NCI-H1694 (cell line): ENCODE results near the gene RALBP1.
A peak's percentile ranks its signal among the peaks of the same experiment; 100 is the strongest.
"Not testable (repeated sequence)": the region's sequence is repeated elsewhere in the genome, so short reads cannot be mapped to it uniquely, and the experiment has no call there.

Experiments used
- DNase-seq: peaks from one replicate; lab custom pipeline; 2025; lab: John Stamatoyannopoulos, UW

RALBP1 gene

DNA sequence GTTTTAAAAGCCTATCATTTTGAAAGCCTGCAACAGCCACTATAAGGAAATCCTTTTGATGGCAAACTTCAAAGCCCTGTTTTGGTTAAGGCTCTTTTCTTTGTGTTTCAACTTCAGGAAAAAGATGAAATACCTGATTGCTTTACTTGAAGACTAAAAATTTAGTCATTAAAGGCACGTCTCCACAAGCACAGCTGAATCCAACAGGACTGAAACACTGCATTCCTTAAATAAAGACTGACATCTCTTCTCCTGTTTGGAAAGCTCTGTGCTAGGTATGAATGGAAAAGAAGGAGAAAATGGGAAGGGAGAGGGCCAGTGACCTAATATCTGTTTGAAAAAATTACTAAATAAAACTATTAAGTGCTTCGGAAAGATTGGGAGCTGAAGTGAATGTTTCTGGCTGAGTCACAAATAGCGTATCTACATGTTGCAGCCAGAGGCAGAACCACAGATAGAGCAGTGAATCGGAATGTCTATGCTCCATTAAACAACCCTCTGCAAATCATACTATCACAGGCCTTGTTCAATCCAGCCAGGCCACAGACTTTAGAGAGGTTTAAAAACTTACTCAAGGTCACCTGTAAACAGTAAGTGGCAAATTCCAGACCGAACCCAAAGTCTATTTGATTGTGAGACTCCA is 21.1 kb upstream of the RALBP1 start:
- no peak for DNase-seq

DNA sequence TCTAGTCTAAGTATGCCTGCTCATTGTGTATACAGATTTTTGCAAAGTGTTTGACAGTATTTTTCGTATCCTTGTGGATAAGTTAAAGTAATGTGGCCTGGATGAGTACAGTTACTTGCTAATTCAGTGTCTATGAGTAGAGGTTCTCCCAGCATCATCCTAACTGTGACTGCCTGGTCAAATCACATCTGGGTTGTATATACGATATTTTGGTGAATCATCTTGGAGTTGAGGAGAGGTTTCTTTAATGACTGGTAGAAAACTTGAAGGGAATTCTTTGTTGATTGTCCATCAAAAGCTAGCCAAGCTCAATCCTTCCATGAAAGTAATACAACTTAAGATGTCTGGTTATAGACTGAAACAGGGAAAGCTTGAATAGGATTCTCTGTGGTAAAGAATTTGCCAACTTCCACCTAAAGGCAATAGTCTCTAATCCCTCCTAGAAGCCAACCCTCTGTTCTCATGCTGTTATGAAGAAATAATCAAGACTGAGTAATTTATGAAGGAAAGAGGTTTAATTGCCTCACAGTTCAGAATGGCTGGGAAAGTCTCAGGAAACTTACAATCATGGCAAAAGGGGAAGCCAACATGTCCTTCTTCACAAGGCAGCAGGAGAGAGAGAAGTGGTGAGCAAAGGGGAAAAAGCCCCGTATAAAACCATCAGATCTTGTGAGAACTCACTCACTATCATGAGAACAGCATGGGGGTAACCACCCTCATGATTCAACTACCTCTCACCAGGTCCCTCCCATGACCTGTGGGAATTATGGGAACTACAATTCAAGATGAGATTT is 19.4 kb upstream of the RALBP1 start:
- DNase-seq = no peak

DNA sequence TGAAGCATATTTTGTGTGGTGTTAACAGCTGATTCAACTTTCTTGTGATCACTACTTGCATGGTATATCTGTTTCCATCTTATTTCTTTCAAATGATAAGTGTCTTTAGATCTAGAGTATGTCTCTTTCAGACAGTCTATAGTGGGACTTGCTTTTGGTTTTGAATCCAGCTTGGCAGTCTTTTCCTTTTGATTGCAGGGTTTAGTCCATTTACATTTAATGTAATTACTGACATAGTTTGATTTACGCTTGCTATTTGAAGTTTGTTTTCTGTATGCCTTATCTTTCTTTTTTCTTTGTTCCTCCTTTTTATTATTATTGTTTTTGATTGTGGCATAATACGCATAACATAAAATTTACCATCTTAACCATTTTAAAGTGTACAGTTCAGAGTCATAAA is 9.2 kb upstream of the RALBP1 start:
- DNase-seq = no peak

DNA sequence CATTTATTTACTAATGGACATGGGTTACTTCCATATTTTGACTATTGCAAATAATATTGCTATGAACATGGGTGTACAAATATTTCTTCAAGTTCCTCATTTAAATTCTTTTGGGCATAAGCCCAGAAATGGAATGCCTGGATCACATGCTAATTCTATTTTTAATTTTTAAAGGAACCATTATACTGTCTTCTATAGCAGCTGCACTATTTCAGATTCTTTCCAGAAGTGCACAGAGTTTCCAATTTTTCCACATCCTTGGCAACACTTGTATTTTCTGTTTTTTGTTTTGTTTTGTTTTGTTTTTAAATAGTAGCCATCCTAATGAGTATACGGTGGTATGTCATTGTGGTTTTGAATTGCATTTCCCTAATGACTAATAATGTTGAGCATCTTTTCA is 8.5 kb upstream of the RALBP1 start:
- DNase-seq = no peak

DNA sequence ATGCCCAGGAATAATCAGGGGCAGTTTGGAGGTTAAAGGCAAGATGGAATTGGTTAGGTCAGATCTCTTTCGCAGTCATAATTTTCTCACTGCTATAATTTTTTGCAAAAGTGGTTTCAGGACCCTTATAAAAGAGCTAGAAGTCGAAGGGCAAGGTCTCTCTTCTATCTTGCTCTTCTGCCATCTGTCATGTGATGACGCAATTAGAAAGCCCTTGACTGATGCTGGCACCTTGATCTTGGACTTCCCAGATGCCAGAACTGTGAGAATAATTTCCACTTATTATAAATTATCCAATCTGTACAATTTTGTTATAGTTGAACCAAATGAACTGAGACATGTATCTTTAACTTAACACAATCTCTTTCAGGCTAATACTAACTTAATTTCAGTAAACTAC is 6.3 kb upstream of the RALBP1 start:
- no peak for DNase-seq

DNA sequence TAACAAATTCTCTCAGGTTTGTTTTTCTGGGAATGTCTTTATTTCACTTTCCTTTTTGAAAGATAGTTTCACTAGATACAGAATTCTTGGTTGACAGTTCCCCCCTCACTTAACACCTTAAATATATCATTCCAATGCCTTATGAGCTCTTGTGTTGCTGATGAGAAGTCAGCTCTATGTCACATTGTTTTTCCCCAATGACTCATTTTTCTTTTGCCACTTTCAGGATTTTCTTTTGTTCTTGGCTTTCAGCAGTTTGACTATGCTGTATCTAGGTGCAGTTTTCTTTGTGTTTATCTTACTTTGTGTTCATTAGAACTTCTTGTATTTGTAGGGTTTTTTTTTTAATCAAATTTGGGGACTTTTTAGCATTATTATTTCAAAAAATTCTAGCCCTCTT is 5.6 kb upstream of the RALBP1 start:
- no peak for DNase-seq

DNA sequence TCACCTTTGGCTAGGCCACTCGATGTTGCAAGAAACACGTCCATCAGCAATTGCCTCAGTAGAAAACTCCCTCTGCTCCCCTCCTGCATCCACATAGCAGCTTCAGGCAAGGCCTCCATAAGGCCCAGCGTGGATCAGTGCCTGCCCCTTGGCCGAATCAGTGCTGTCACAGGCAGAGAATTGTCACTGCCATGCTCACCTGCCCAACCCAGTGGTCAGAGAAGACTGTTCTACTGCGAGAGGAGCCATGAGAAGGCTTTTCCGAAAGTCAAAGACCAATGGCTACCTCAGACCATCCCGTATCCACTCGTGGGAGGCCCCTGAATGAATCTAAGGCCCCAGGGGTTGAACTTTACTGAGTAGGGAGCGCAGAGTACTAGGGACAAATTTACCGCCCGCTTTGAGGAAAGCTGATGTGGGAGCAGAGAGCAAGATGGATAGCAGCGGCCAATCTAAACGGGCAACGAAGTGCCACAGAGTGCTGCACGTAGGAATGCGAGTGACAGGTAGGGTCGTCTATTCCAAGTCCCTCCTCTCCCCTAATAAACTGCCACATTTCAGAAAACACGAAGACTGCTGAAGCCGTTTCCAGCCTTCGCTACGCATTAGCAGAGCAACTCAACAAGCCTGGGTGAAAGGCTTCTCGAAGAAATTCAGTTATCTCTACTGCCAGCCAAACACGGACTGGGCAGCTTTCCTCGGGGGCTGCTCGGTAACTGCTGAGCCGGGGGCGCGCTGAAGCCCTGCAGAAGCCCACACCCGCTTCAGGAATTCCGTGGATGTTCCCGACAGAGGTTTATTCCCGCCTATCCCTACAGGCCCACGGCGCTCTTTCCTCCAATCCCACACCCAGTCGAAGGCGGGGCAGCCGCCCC is 968 bp upstream of the RALBP1 start:
- peak; percentile 27 for DNase-seq

DNA sequence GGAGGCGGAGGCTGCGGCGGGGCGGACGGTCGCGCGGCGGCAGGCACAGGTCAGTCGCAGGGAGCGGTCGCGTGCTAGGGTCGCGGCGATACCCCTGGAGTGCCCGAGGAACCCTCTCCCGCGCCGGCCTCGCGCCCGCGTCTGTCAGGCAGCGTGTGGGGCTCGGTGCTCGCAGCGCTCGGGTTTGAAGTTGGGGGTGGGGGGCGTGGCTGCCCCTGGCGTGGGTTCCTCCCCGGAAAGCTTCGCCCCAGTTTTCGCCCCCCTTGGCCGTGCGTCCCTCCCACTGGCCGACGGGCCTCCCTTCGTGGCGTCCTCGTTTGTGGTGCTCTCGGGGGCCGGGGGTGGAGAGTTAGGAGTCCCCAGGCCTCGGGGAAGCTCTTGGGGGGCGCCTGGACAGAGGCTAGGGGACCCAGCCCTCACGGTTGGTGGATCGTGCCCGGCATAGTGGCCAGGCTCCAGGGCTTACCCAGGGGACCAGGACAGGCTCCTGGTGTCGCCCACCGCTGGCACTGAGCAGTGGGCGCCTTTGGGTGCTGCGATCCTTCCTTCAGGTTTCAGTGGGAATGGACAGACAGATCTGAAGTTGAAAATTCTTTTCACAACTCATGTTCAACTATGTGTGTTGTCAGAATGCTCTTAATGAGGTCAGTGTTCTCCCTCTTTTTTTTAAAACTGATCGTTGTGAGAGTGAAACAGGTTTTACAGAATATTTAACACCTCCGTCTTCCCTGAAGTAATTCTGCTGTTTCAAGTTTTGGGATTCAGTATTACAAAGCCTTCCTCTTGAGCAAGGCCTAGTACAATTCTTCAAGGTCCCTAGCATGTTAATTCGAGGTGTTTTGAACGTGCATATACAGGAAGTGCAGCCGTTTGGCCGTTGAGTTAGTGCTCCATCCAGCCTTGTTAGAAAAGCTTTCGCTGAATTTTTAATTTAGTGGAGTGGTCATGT is 604 bp downstream of the RALBP1 start:
- DNase-seq = no peak

DNA sequence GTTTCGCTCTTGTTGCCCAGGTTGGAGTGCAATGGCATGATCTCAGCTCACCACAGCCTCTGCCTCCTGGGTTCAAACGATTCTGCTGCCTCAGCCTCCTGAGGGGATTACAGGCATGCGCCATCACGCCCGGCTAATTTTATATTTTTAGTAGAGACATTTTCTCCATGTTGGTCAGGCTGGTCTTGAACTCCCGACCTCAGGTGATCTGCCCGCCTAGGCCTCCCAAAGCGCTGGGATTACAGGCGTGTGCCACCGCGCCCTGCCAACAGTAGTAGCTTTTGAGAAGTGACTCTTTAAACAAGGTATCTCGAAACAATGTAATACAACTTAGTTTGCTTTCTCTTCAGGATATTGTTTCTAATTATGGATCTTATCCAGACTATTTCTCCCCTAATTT is 1.6 kb downstream of the RALBP1 start:
- not testable (repeated sequence) for DNase-seq

DNA sequence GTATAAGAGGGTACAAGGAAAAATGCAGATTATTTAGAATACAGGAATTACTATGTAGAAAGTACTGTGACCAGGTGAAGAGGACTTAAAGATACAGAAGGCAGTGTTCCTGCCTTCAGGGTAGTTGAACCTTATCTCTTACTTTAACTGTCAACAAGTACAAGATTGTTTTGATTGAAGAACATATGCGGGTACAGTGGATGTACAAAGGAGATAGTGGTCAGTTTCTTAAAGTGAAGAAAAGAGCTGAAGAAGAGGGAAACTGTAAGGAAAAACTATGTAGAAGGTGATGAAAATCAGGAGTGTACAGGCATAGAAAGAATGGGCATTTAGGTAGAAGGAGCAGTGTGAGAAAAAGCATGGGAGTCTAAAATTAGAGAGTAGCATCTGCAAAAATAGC is 2.2 kb downstream of the RALBP1 start:
- no peak for DNase-seq

DNA sequence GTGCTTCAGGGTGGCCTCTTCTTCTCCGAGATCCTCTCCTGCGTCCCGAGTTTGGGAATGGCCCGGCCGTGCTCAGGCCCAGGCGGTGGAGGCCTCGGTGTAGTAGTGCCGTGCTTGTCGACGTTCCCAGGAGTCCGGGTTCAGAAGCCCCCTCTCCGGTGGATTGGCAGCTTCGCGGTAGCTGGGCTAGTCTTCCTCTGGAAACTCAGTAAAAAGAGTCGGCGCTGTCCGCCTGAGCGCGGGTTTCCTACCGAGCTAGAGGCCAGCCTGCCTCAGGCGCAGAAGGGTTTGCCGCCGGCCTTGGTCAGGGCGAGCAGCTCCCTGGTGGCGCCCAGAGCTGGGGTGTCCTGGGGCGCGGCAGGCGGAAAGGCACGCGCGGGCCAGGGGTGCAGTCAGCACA is 3.2 kb downstream of the RALBP1 start:
- no peak for DNase-seq

DNA sequence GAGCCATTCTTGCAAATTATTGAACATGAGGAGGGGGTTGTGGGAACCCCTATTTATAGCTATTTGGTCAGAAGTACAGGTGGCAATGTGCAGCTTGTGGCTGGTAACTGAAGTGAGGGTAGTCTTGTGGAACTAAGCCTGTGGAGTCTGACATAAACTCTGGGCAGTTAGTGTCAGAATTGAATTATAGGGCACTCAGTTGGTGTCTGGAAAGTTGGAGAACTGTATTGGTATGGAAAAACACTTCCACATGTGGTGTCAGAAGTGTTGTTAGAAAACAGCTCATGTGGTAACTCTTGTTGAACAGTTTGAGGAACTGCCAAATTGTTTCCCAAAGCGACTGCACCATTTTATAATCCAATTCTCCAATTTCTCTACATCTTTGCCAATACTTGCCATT is 7.5 kb downstream of the RALBP1 start:
- no peak for DNase-seq

DNA sequence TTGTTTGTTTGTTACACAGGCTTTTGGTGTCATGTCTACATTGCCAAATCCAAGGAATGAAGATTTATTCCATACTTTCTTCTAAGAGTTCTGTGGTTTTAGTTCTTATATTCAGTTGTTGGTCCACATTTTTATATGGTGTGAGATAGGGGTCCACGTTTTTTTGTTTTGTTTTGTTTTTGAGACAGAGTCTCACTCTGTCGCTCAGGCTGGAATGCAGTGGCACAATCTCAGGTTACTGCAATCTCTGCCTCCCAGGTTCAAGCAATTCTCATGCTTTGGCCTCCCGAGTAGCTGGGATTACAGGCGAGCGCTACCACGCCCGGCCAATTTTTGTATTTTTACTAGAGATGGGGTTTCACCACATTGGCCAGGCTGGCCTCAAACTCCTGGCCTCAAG is 8.2 kb downstream of the RALBP1 start:
- no peak for DNase-seq

DNA sequence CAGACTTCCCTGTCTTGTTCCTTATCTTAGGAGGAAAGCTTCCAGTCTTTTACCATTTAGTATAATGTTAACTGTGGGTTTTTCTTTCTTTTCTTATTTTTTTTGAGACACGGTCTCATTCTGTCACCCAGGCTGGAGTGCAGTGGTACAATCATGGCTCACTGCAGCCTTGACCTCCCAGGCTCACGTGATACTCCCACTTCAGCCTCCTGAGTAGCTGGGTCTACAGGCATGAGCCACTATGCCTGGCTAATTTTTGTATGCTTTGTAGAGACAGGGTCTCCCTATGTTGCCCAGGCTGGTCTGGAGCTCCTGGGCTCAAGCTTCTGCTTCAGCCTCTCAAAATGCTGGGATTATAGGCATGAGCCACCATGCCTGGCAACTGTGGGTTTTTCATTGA is 9.5 kb downstream of the RALBP1 start:
- DNase-seq = not testable (repeated sequence)

DNA sequence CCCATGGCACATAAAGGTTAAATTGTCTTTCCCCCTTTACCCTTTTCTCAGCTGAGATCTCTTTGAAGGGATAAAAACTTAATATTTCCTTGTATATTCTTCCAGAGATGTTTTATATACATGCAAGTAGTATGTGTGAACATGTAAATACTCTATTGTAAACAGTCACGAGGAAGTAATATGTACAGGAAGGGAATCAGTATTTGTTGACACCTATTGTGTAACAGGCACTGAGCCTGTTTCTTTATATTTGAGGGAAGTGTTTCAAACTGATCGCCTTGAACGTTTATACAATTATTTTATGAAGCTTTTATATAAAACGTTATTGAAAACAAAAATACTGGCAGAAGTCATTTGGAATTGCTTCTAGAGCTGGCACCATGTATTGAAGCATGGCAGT is 13.2 kb downstream of the RALBP1 start:
- DNase-seq = no peak

DNA sequence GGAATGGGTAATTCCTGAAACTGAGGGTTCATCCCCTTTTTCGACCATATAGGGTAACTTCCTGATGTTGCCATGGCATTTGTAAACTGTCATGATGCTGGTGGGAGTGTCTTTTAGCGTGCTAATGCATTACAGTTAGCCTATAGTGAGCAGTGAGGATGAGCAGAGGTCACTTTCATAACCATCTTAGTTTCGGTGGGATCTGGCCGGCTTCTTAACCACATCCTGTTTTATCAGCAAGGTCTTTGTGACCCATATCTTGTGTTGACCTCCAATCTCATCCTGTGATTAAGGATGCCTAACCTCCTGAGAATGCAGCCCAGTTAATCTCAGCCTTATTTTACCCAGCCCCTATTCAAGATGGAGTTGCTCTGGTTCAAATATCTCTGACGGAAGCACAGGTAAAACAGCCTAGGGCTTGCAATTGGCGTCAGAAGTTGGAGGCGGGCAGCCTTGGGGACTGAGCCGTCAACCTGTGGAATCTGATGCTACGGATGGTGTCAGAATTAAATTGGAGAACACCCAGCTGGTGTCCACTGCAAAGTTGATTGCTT is 19.5 kb downstream of the RALBP1 start:
- DNase-seq = no peak

DNA sequence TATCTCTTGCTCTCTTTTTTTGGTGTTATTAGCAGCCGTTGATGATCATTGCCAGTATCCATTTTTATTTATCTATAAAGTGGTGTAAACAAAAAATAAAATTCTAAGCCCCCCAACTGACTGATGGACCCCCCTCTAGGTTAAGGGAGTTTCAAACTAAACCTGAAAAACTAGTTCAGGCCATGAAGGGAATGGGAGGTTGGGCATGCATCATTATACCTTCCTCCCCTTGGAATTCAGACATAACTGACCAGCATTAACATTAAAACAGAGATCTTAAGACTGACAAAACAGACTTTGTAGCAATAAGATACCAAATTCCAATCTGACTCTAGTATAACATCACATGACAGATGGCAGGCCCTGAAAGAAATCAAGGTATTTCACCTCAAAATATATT is 20.2 kb downstream of the RALBP1 start:
- no peak for DNase-seq

DNA sequence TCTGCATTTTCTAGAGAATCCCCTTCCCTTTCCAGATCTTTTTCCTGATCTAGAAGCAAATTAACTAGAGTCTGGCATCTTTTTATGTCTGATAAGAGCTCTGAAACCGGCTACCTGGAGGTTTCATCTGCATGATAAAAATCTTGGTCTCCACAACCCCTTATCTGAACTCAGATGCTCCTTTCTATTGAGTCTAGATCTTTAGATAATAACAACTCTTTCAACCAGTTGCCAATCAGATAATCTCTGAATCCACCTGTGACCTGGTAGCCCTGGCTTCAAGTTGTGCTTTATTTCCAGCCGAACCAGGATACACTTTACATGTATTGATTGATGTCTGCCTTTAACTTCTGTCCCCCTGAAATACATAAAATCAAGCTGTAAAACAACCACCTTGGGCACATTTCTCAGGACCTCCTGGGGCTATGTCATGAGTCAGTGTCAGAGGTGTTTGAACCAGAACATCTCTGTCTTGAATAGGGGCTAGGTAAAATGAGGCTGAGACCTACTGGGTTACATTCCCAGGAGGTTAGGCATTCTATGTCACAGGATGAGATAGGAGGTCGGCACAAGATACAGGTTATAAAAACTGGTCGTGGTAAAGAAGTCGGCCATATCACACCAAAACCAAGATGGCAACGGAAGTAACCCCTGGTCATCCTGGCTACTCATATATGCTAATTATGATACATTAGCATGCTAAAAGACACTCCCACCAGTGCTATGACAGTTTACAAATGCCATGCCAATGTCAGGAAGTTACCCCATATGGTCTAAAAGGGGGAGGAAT is 20.8 kb downstream of the RALBP1 start:
- DNase-seq = no peak

DNA sequence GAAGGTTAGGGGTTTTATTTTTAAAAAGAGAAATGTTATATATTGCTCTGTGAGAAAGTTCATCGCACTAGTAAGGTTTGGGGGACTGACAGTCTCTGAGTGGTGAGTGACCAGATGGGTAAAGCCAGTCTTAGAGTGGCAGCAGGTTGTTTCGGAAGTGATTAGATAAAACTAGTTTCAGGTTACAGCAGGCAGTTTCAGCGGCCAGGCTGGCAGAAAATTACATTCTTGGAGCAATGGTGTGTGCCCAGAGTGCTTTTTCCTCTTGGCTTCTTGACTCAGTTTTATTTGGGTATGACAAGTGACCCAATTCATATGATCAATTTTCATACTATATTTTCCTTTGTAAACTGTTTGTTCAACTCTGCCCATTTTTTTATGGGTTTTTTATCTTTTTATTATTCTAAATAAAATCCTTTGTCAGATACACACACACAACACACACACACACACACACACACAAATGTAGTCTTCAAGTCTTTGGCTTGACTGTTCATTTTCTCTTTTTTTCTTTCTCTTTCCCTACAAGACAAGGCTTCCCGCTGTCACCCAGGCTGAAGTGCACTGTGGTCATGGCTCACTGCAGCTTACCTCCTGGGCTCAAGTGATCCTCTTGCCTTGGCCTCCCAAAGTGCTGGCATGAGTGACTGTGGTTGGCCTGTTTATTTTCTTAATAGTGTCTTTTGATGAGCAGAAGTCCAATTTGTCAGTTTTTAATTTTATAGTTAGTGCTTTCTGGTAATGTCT is 30.9 kb downstream of the RALBP1 start:
- DNase-seq = no peak

DNA sequence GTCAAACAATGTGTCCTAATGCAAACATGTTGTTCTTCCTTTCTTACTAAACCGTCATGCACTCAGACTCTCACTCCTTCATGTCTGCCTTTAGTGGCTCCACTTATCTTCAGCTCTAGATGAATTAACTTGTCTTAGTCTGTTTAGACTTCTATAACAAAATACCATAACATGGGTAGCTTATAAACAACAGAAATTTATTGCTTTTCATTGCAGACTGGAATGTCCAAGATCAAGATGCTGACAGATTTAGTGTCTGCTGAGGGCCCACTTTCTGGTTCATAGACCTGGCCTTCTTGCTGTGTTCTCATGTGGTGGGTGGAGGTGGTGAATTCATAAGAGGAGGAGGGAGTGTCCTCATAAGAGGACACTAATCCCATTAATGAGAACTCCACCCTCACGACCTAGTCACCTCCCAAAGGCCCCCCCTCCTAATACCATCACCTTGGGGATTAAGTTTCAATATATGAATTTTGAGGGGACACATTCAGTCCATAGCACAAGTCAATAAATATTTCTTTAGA is 32.3 kb downstream of the RALBP1 start:
- no peak for DNase-seq
